Stimulated activated CD8-positive, alpha-beta memory T cell treated with anti-CD3 and anti-CD28 coated beads, Interleukin-4, amount 100 ng/mL, for 48 hours (primary cell): Measurements from ENCODE around the gene PRSS2.

Experiments
- DNase-seq: peaks from one replicate; pipeline ENCODE4 v3.0.0-alpha.2; 2020

PRSS2 gene

GRCh38 chr7:142804728-142805207 lies 34.0 kb downstream of the PRSS2 start:
- DNase-seq: peak; percentile 63

DNA sequence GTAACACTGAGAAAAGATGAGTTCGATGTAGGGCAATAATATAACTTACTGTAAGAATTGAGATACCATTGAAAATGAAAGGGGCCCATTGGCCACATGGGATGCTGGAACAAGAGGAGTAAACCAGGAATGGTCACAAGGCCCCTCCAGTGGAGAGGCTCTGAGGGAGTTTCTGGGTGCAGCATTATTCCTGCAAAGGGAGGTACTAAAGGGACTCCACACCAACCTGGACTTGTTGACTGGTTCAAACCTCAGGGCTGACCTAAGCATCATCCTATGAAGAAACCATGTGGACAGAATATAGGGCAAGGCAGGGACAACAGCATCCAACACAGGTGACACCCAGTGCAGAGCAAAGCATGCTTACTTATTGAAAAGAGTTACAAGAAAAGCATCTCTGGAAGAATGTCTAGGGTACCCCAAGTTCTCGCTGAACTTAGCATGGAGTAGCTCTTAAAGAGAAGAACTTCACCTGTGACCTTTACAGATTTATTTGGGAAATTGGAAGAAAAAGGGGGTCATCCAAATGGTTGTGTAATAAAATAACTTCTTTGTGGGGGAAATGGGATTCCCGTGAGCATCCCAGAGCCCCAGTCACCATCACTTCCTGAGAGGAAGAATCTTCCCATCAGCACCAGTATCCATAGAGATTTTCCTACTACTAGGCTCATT lies 34.7 kb downstream of the PRSS2 start:
- no peak for DNase-seq

DNA sequence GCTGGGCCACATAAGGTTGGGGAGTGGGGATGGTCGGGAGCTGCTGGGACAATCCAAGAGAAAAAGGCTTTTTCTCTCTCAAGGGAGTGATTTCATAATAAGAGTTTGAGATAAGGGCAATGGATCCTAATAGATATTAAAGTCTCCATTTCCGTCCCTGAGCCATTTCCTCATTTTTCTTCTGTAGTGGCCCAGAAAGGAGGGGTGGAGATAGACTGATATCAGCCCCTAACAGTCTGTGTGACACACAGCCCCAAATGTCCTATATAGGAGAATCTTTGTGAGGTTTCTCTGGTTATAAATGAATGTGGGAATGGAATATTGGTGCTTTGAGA lies 35.2 kb downstream of the PRSS2 start:
- DNase-seq: no peak

DNA sequence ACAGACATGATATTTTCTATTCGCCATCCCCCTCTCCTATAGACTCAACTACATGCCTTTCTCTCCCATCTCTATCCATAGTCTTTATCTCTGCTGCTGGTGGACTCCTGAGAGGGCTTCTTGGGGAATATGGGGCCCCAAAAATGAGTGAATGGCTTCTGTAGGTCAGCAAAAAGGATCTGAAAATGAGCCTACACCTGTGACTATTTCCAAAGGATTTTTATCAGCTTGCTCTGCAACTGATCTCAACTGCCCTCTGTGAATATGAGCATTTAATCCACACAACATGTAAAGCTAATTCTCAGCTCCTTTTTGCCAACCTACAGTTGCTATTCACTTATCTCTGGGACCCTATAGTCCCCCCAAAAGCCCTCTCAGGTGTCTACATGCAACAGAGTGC lies 36.2 kb downstream of the PRSS2 start:
- DNase-seq: no peak

- DNase-seq: peak; percentile 59
These were observed 37.2 kb downstream of the PRSS2 start for GRCh38 chr7:142807855-142808460.

- no peak for DNase-seq
These were observed 37.7 kb downstream of the PRSS2 start for GRCh38 chr7:142808461-142808801.

DNA sequence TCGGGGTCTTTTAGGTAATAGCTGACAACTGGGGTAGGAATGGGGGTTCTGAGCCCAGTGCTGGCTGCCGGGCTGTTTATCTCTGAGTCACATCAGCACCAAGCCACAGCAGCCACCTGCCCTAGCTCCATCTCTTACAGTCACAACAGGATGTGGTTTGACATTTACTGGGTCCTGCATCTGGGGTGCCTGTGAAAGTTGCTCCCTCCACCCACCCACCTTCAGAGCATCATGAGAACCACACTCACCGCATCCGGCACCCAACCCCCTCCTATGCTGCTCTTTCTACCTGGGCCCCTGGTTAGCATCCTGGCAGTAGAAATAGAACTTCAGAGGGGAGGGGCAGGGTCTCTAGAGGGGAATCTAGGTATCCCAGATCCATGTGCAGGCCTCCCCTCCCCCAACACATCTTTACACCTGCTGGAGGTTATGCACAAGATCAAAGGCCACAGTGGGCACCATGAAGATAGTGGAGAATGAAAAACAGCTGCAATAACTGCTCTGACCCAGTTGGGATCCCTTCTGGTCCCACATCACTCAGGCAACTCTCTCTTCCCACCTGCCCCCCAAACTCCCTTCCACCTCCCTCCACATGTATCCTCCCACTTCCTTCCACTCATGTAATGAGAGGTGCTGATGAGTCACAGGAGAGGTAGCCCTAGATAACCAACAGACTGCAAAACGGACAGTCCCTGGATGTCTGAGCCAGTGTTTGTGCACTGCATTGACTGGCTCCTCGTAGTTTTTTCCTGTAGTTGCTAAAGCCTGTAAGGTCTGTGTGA lies 38.2 kb downstream of the PRSS2 start:
- DNase-seq: peak; percentile 95

- peak; percentile 37 for DNase-seq
These were observed 38.9 kb downstream of the PRSS2 start for GRCh38 chr7:142809671-142810070.

GRCh38 chr7:142811154-142811737 lies 40.5 kb downstream of the PRSS2 start:
- DNase-seq: no peak

DNA sequence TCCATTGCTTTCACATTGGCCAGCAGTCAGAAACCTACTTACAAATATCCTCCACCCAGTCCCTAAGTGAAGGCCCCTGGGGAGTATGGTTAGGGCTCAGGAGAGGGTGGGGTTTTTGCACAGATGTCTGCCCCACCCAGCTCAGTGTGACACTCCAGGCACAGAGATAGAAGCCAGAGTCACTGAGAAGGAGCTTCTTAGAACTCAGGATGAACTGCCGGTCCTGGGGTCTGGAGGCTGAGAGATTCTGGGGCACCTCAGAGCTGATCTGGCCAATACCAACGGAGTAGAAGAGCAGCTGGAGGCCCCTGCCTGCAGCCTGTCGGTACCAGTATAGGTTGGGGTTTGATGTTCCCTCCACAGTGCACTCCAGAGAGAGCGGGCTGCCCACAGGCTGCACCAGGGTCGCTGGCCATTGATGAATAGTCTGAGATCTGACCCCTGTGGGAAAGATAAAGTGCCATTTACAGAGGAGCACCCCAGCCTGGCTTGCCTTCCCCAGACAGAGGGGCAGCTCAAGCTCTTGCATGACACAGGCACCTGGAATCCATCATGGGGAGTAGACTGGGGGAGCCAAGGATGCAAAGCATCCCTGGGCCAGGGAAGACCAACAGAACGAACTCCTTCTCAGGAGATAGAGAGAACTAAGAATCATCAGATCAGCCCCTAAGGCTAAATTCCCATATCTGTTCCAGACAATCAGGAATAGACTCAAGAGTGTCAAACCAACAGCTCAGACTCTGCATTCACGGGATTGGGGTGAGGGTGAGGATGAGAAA lies 41.9 kb downstream of the PRSS2 start:
- no peak for DNase-seq

DNA sequence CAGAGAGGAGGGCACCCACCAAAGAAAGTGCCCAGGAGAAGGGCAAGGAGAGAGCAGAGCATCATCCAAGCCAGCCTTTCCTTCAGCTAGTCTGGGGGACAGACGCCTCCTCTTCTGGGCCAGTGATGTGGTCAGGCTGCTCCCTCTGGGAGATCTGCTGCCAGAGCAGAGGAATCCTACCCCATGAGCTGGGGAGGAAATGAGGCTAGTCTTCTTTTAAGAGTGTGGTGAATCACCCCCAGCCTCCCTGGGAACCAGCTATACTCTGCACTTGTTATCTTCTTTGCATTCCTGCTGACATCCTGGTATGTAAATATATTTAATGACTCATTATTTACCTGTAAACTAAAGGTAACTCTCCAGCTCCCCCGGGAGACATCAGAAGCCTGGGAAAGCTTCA lies 42.5 kb downstream of the PRSS2 start:
- no peak for DNase-seq

GRCh38 chr7:142813699-142814098 lies 42.9 kb downstream of the PRSS2 start:
- DNase-seq: no peak

DNA sequence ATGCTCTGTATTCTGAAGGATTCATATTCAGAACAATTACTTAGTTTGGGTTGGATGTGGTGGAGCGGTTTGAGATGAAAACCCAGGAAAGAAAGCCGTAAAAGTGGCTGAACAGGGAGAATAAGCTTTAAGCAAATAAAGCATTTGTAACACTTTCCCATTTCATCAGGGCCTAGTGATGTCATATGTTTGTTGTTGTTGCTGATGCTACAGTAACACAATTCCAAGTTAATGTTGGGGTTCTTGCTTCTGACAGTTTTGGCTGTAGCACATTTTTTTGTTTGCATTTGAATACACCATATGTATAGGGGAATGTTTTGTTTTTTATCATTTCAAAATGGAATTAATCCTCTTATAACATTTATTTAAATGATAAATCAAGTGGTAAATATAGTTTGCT lies 43.7 kb downstream of the PRSS2 start:
- no peak for DNase-seq

GRCh38 chr7:142815134-142815533 lies 44.4 kb downstream of the PRSS2 start:
- no peak for DNase-seq

GRCh38 chr7:142817506-142817905 lies 46.7 kb downstream of the PRSS2 start:
- no peak for DNase-seq

DNA sequence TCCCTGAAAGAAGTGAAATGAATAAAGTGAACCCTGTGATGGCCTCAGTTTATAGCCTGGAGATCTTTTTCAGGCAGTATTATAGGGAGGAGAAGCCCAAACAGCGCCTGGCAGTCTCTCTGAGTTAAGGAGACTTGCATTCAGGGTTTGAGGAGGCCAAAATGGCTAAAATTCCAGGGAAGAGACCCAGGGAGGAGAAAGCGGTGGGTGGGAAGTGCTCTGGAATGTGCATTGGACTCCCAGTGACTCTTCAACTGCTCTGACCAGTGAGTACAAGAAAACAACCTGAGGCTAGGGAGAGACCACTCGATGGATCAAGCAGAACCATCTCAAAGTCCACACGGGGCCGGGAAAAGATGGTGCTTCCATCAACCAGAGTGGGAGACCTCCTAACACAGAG lies 48.8 kb downstream of the PRSS2 start:
- DNase-seq: no peak

- no peak for DNase-seq
These were observed 51.9 kb downstream of the PRSS2 start for GRCh38 chr7:142822714-142823113.
